ENCODE data around the gene NRXN3.

NRXN3 gene

DNA sequence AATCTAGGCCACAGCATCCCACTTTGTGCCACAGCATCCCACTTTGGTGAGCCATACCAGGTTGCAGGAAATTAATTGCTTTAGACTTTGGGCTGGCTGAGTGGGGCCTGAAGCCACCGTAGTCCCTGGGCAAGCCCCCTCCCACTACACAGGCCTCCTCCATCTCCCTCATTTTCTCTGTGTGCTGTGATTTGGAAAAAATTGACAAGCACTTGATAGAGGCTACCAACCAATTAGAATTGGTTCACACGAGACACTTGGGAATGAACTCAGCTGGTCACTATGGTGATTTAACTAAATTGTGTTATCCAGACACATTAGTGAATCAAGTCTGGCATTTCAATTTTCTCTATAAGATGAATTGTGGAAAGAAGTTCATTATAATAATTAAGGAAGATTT lies 1560.0 kb downstream of the NRXN3 start:
- peaks cover 14% of the 10 kb centered on the region for H3K4me1 Mint-ChIP-seq
- H3K27ac Mint-ChIP-seq: no peak overlapping the region
- H3K27me3 Mint-ChIP-seq (ENCODE audit: low read depth, poor library complexity): no peaks in the 10 kb centered on the region
- TF ChIP-seq, protein P1, sequence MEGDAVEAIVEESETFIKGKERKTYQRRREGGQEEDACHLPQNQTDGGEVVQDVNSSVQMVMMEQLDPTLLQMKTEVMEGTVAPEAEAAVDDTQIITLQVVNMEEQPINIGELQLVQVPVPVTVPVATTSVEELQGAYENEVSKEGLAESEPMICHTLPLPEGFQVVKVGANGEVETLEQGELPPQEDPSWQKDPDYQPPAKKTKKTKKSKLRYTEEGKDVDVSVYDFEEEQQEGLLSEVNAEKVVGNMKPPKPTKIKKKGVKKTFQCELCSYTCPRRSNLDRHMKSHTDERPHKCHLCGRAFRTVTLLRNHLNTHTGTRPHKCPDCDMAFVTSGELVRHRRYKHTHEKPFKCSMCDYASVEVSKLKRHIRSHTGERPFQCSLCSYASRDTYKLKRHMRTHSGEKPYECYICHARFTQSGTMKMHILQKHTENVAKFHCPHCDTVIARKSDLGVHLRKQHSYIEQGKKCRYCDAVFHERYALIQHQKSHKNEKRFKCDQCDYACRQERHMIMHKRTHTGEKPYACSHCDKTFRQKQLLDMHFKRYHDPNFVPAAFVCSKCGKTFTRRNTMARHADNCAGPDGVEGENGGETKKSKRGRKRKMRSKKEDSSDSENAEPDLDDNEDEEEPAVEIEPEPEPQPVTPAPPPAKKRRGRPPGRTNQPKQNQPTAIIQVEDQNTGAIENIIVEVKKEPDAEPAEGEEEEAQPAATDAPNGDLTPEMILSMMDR (IDR thresholded peaks at IDR 0.05): no peak
- DNase-seq: no peak
- H3K36me3 Mint-ChIP-seq (ENCODE audit: low read depth): peaks cover 4% of the 10 kb centered on the region
- H3K9me3 Mint-ChIP-seq: peaks cover 4% of the 10 kb centered on the region
- no peak overlapping the region for H3K4me3 Mint-ChIP-seq

DNA sequence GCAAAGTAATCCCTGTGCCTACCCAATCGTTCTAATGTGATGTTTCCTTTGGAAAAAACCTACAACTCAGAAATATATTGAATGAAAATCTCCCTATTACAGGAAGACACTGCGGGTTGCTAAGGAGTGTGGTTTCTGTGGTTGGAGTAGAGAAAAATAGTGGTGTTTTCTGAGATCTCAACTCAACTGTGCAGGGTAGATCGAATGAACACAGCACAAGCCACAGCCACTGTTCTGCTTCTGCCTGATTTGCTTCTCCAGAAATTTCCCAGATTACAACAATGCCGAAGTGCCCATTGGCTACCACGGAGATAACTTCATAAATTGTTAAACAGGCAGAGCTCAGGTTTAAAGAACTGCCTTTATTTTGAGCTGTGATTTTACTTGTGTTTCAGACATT lies 1560.8 kb downstream of the NRXN3 start:
- TF ChIP-seq, protein P1 (IDR thresholded peaks at IDR 0.05): no peak
- Mint-ChIP-seq H3K36me3 (ENCODE audit: low read depth) (peaks cover 9% of the 10 kb centered on the region), H3K4me3 (no peak overlapping the region), H3K4me1 (peaks cover 14% of the 10 kb centered on the region), H3K27me3 (ENCODE audit: low read depth, poor library complexity) (no peaks in the 10 kb centered on the region), H3K9me3 (peaks cover 12% of the 10 kb centered on the region), H3K27ac (no peak overlapping the region)
- DNase-seq: no peak

DNA sequence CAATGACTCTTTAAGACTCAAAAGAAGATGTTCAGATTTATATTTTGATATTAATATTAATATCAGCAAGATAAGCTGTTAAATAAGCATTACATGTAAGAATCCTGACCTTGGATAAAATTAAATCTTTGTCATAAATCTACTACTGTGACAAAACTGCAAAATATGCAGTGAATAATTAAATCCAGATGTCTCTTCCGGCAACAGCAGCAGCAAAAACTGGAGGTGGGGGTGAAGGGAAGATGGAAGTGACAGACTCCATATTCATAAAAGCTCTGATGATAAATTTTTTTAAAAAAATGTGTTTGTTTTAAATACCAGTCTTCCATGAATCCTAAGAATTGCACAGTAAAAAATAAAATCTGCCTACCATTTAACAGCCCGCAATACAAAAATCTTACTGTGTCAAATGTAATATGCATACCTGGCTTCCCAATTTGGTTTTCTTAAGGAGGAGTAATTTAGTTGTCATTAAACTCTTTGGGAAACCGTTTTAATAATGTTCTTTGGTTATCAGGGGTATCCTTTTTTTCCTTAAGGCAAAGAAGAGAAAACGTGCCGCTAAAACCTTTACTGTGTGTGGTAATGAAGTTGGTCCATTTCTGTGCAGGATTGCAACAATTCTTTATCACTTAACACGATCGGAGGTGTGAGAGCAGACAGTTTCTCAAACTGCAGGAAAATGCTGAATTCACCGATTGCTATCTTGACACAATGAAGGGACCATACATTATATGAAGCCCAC lies 1562.9 kb downstream of the NRXN3 start:
- Mint-ChIP-seq H3K27ac (no peak overlapping the region), H3K4me1 (peaks cover 4% of the 10 kb centered on the region), H3K27me3 (ENCODE audit: low read depth, poor library complexity) (no peaks in the 10 kb centered on the region), H3K4me3 (no peak overlapping the region), H3K36me3 (ENCODE audit: low read depth) (peaks cover 26% of the 10 kb centered on the region), H3K9me3 (peaks cover 32% of the 10 kb centered on the region)
- TF ChIP-seq, protein P1 (IDR thresholded peaks at IDR 0.05): no peak
- DNase-seq: no peak

DNA sequence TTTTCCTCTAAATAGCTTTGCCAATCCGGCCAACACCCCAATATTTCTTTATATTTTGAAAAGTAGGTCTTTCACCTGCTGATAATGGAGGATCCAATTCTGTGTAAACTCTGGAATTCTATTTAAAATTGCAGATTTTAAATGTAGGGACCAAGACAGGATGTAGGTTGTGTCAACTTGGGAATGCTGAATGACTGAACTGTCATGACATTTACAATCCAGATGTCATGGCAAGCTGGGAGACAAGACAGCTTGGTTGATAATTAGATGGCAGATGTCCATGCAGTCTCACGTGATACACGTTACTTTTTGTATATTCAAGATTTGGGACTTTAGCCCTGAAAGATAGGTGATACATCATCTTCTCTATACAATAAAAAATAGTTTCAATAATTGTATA lies 1564.0 kb downstream of the NRXN3 start:
- DNase-seq: no peak

DNA sequence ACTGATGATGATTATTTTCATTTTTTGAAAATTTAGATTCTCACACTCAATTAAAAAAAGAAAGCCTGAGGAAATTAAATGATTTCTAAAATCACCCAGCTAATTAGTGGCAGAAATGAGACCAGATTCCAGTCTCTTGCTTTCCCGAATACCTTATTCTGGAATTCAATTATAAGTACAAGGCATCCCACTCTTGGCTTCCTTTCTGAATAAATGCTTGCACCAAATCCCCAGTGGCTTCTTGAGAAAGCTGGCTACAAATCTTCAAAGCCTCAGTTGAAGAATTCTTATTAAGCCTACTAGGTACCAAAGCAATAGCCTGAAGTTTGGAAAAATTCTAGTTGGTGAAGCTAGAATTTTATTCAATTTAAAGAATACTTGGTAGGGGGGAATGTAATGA lies 1564.5 kb downstream of the NRXN3 start:
- Mint-ChIP-seq H3K27ac (no peak overlapping the region), H3K9me3 (peaks cover 44% of the 10 kb centered on the region), H3K27me3 (ENCODE audit: low read depth, poor library complexity) (no peaks in the 10 kb centered on the region), H3K4me3 (no peak overlapping the region), H3K4me1 (peaks cover 2% of the 10 kb centered on the region), H3K36me3 (ENCODE audit: low read depth) (peaks cover 36% of the 10 kb centered on the region)
- no peak for DNase-seq
- TF ChIP-seq, protein P1 (IDR thresholded peaks at IDR 0.05): no peak

More for the DNA sequence above, 1564.0 kb downstream of the NRXN3 start:
- TF ChIP-seq, protein P1 (IDR thresholded peaks at IDR 0.05): no peak
- H3K36me3 Mint-ChIP-seq (ENCODE audit: low read depth): peaks cover 34% of the 10 kb centered on the region
- no peaks in the 10 kb centered on the region for H3K27me3 Mint-ChIP-seq (ENCODE audit: low read depth, poor library complexity)
- H3K9me3 Mint-ChIP-seq: peaks cover 41% of the 10 kb centered on the region
- no peaks in the 10 kb centered on the region for H3K4me1 Mint-ChIP-seq
- no peak overlapping the region for H3K4me3 Mint-ChIP-seq
- no peak overlapping the region for H3K27ac Mint-ChIP-seq

DNA sequence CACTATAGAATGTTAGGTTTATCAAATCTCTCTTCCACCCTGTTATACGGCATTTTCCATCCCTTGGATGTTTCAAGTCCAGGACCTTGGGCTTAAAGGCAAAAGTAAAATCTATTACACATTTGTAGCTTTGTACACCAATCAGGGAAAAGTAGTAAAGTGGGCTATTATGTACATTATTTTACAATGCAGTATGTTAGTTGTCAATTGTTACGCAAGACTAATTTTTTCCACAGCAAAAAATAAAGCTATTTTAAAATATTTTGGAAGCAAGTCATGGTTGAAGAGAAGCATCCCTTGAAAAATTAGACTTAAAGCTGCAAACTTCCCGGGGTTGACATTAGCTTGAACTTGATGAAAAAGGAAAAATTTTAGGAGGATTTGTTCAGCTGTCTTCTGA lies 1564.9 kb downstream of the NRXN3 start:
- peaks cover 40% of the 10 kb centered on the region for H3K36me3 Mint-ChIP-seq (ENCODE audit: low read depth)
- H3K4me3 Mint-ChIP-seq: no peak overlapping the region
- no peak for DNase-seq
- TF ChIP-seq, protein P1 (IDR thresholded peaks at IDR 0.05): no peak
- H3K9me3 Mint-ChIP-seq: peaks cover 48% of the 10 kb centered on the region
- peaks cover 6% of the 10 kb centered on the region for H3K4me1 Mint-ChIP-seq
- no peak overlapping the region for H3K27ac Mint-ChIP-seq
- H3K27me3 Mint-ChIP-seq (ENCODE audit: low read depth, poor library complexity): no peaks in the 10 kb centered on the region

Data from nephron progenitor cell (in vitro differentiated cells).